GM21619 (cell line): Measurements from ENCODE around the gene AKT1S1.
"Not testable (repeated sequence)": the region's sequence is repeated elsewhere in the genome, so short reads cannot be mapped to it uniquely, and the experiment has no call there.

ENCODE experiments used
- ATAC-seq: cut with Tn5 transposase; IDR thresholded peaks from one replicate; pipeline ENCODE4 v1.9.1; 2021; ENCODE audit not compliant: unreplicated experiment

AKT1S1 gene

GRCh38 chr19:49839713-49840112 is 37.4 kb downstream of the AKT1S1 start:
- ATAC-seq: no peak

GRCh38 chr19:49838885-49839588 is 38.1 kb downstream of the AKT1S1 start:
- ATAC-seq: no peak

GRCh38 chr19:49837425-49837824 is 39.7 kb downstream of the AKT1S1 start:
- ATAC-seq: no peak

GRCh38 chr19:49837009-49837310 is 40.2 kb downstream of the AKT1S1 start:
- no peak for ATAC-seq

GRCh38 chr19:49836176-49837008 is 40.8 kb downstream of the AKT1S1 start:
- no peak for ATAC-seq

- ATAC-seq: no peak
These were observed 41.6 kb downstream of the AKT1S1 start for GRCh38 chr19:49835562-49835961.

GRCh38 chr19:49833599-49833998 is 43.6 kb downstream of the AKT1S1 start:
- no peak for ATAC-seq

GRCh38 chr19:49832556-49832955 is 44.6 kb downstream of the AKT1S1 start:
- ATAC-seq: no peak

- no peak for ATAC-seq
These were observed 45.6 kb downstream of the AKT1S1 start for GRCh38 chr19:49831592-49831991.

GRCh38 chr19:49830766-49831165 is 46.4 kb downstream of the AKT1S1 start:
- no peak for ATAC-seq

- no peak for ATAC-seq
These were observed 47.4 kb downstream of the AKT1S1 start for GRCh38 chr19:49829721-49830120.

GRCh38 chr19:49829200-49829599 is 48.0 kb downstream of the AKT1S1 start:
- no peak for ATAC-seq

GRCh38 chr19:49827034-49827433 is 50.1 kb downstream of the AKT1S1 start:
- no peak for ATAC-seq

- ATAC-seq: no peak
These were observed 52.5 kb downstream of the AKT1S1 start for GRCh38 chr19:49824662-49825061.

- no peak for ATAC-seq
These were observed 53.7 kb downstream of the AKT1S1 start for GRCh38 chr19:49823472-49823871.

GRCh38 chr19:49820125-49820524 is 57.0 kb downstream of the AKT1S1 start:
- ATAC-seq: no peak

- ATAC-seq: not testable (repeated sequence)
These were observed 57.6 kb downstream of the AKT1S1 start for GRCh38 chr19:49819452-49820115.
